Measurements from ENCODE around the gene MYH16.
"Not testable (repeated sequence)": the region's sequence is repeated elsewhere in the genome, so short reads cannot be mapped to it uniquely, and the experiment has no call there.

The MYH16 gene

DNA sequence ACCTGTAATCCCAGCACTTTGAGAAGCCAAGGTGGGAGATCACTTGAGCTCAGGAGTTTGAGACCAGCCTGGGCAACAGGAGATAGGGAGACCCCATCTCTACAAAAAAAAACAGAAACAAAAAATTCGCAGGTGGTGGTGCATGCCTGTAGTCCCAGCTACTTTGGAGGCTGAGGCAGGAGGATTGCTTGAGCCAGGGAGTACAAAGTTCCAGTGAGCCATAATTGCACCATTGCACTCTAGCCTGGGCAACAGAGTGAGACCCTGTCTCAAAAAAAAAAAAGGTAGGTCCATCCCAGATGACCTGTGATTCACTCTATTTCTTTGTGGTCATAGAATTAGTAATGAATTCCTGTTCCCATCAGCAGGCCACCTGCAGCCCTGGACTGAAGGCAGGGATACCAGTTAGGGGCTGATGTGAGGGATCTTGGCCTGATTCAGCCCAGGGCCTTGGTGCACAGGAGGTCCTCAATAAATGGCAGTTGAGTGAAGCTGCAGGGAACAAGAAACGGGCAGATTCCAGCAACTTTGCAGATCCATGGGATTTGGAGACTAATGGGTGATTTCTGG is at the start of gene MYH16:
Gene MYH16 (plus strand): TSS at position 364 of the 570 bp plus-strand sequence.
- no peak for DNase-seq

DNA sequence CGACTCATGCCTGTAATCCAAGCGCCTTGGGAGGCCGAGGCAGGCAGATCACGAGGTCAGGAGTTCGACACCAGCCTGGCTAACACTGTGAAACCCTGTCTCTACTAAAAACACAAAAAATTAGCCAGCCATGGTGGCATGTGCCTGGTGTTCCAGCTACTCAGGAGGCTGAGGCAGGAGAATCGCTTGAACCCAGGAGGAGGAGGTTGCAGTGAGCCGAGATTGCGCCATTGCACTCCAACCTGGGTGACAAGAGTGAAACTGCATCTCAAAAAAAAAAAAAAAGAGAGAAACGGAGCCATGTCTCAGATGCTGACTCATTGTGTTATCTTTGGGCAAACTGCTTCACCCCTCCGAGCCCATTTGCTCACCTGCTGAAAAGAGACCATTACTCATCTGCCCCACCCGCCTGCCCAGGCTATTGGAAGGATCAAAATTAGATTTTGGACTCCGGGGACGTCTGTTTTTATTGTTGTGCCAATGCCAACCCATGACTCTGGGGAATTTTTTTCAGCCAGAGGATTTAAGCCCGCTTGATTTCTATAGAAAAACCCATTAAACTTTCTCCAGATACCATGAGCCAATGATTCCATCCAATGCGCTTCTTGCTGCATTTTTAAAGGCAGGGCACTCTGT is 48.3 kb upstream of the MYH16 start:
- not testable (repeated sequence) for DNase-seq

DNA sequence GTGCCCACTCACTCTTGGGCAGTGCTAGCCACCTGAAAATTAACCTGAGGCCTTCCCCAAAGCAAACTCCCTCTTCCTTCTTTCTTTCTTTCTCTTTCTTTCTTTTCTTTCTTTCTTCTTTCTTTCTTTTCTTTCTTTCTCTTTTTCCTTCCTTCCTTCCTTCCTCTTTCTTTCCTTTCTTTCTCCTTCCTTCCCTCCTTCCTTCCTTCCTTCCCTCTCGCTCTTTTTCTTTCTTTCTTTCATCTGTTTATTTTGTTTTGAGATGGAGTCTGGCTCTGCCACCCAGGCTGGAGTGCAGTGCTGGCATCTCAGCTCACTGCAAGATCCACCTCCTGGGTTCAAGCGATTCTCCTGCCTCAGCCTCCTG is 47.8 kb upstream of the MYH16 start:
- no peak for DNase-seq

DNA sequence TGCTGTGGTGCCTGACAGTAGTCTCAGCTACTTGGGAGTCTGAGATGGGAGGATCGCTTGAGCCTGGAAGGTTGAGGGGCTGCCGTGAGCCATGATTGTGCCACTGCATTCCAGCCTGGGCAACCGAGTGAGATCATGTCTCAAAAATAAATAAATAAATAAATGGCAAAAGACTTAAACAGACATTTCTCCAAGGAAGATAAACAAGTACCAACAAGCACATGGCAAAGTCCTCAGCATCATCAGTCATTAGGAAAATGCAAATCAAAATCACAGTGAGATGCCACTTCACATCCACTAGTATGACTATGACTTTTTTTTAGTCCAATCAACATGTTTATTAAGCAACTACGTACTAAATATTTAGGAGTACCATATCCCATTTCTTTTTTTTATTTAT is 43.4 kb upstream of the MYH16 start:
- DNase-seq, result no peak

DNA sequence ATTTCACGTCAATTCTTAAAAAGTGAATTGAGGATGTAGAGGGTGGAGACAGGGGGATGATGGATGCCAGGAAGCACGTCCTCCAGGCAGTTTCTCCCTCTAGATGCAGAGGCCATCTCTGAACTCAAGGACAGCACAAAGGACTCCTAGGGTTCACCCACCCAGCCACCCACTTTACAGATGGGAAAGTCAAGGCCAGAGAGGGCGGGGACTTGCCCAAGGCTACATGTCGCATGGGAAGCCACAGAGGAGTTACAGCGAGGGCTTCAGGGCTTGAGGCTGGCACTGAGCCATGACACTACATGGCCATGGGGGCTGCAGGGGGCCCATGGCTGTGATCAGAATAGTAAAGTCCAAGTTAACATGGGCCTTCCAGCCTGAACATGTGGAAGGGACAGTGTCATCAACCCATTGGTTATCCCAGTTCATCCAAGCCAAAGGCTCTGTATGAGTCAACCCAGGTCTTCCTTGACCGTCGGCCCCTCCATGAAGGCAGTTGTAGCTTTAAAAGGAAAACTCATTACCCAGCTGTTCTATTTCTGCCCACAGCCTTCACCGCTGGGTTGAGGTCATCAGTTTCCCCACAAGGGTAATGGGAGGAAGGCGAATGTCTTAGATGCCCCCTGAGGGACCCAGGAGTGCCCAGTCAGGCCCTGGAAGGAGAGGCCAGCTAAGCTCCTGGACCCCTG is 40.4 kb upstream of the MYH16 start:
- DNase-seq, result no peak

DNA sequence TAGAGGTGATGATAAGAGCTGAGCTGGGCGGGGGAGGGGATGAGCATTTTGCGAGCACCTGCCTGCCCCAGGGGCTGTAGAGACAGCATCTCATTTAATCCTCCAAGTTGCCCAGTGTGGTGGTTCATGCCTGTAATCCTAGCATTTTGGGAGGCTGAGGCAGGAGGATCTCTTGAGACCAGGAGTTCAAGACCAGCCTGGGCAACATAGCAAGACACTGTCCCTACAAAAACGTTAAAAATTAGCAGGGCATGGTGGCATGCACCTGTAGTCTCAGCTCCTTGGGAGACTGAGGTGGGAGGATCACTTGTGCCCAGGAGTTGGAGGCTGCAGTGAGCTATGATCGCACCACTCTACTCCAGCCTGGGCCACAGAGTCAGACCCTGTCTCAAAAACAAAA is 39.7 kb upstream of the MYH16 start:
- DNase-seq, result not testable (repeated sequence)

DNA sequence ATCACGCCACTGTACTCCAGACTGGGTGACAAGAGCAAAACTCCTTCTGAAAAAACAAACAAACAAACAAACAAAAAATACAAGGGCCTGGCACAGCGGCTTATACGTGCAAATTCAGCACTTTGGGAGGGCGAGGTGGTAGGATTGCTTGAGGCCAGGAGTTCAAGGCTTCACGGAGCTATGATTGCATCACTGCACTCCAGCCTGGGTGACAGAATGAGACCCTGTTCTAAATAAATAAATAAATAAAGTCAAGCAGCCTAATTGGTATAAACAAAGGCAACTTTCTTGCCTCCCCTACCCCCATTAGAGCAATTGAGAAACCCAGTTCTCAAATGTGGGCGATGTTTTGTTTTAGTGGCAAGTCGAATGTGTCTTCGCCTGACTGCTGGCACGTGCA is 38.5 kb upstream of the MYH16 start:
- no peak for DNase-seq

DNA sequence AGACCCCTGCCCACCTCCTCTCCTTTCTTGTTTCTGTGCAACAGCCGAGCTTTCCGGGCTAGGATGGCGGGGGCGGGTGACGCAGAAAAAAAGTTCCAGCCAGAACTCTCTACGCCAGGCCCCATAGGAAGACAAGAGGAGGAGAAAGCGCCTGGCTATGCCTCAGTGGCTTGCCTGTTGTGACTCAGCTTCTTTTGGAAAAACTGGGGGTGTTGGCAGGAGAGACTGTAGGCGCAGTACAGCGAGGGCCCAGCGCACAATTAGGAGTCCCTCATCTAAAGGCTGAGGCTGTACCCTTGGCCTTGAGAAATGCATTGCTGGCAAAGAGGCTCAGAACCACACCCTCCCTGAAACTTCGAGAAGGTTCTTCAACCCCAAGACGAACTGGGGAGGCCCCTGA is 36.7 kb upstream of the MYH16 start:
- DNase-seq, result no peak

DNA sequence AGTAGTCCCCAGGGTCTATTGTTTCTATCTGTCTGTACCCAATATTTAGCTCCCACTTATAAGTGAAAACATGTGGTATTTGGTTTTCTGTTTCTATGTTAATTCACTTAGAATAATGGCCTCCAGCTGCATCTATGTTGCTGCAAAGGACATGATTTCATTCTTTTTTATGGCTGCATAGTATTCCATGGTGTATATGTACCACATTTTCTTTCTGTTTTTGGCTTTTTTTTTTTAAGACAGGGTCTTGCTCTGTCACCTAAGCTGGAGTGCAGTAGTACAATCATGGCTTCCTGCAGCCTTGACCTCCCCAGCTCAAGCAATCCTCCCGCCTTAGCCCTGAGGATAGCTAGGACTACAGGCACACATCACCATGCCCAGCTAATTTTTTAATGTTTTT is 34.8 kb upstream of the MYH16 start:
- DNase-seq, result not testable (repeated sequence)

DNA sequence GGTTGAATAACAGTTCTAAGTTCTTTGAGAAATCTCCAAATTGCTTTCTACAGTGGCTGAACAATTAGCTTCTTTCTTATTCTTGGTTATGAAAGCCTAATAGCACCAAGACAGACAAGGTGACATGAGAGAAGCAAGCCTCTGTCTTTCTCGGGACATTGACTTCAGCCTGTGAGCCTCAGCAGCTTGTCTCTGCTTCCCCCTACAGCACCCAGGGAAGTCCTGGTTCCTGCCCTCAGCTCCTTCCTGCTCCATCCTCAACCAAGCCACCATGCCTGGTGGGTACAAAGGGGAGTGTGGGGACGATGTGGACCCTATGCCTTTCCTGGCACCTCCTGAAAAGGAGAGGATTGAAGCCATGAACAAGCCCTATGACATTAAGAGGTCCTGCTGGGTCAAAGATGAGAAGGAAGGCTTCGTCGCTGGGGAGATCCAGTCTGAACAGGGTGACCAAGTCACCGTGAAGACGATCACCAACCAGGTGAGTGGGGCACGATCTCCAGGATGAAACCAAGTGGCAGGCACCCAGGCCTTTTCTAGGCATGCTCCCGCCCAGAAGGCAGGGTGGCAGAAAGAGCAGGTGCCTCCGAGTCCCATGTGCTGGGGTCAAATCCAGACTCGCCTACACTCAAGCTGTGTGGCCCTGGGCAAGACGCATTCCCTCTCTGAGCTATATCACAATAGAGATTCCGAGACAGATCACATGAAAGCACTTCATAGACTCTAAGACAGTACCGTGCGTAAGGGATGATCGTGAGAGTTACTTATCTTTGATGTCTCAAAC is 33.9 kb upstream of the MYH16 start:
- DNase-seq, result no peak

DNA sequence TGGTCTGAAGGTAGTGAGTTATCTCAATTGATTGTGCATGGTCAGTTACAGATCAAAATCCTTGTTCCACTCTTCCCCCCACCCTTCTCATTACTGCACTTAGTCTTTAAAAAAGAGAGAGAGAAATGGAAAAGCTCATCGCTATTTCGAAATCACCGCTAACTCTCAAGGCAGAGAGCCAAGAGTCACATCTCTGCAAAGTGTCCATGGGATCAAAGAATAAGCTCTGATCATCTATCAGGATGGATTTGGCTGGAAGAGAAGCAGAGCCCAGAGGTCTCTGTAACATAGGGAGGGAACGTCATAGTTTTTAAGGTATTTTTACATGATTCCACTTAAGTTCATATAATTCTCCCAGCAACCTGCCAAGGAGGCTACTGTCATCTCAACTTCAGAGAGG is 30.0 kb upstream of the MYH16 start:
- DNase-seq, result no peak

DNA sequence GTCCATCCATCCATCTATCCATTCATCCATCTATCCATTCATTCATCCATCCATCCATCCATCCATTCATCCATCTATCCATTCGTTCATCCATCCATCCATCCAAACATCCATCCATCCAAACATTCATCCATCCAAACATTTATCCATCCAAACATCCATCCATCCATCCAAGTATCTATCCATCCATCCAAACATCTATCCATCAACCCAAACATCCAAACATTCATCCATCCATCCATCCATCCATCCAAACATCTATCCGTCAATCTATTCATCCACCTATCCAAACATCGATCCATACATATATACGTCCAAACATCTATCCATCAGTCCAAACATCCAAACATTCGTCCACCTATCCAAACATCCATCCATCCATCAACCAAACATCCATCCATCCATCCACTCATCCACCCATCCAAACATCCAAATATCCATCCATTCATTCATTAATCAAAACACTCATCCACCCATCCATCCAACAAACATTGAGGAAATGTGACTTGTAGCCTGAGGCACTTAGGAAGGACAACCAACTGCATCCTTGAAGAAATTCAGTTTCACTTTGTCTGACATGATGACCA is 28.8 kb upstream of the MYH16 start:
- no peak for DNase-seq

DNA sequence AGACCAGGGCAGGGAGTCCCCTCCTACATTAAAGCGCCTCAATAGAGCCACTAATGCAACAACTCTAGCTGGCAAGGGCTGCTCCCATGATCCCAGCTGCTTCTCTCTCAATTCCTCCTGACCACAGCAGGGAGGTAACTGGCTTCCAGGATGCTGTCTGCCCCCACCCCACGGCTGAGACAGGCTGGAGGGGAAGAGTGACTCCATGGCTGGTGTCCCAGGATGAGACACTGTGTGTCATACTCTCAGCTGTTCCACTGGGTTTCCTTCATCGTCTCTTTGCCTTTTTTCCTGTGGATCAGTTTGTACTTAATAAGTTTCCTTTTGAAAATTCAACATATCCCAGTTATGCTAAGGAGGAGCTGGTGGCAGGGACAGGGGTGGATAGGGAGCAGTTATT is 27.7 kb upstream of the MYH16 start:
- no peak for DNase-seq

DNA sequence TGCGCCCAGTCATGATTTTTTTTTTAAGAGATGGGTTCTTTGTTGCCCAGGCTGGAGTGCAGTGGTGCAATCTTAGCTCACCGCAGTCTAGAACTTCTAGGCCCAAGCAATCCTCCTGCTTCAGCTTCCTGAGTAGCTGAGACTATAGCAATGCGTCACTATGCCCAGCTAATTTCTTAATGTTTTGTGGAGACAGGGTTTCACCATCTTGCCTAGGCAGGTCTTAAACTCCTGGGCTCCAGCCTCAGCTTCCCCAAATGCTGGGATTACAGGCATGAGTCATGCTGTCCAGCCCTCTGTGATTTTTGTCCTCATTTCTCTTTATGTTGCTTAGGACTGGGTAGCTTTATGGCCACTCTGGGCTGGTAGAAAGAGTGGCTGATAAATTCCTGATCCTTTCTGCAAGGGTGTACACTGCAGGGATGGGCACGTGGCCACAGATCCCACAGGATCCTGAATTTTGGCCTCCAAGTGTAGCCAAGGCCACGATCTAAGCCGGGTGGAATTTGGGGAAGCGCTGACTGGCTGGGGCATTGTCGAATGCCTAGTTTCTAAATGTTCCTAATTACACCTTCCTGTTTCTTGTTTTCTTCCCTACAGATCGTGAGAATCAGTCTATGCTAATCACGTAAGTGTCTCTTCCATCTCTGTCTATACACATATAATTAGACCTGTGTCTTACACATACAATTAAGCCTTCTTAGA is 24.1 kb upstream of the MYH16 start:
- no peak for DNase-seq

DNA sequence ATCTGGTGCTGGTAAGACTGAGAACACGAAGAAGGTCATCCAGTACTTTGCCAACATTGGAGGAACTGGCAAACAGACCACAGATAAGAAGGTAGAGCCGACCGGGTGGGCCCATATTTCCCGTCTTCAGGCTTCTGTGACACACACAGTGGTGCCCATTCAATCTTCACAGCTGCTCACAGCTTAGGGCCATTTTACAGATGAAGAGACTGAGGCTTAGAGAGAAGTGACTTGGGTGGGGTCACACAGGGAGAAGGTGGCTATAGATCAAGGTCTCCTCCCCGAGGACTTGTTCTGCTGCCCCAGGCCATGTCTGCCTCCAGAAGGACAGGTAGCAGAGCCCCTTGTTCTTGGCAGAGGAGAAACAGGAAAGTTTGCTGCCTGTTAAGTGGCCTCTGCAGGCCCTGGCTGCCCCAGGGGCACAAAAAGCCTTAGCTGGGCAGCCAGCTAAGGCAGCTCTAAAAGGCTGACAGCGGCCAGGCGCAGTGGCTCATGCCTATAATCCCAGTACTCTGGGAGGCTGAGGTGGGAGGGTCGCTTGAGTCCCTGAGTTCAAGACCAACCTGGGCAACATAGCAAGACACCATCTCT is 22.6 kb upstream of the MYH16 start:
- DNase-seq, result no peak

DNA sequence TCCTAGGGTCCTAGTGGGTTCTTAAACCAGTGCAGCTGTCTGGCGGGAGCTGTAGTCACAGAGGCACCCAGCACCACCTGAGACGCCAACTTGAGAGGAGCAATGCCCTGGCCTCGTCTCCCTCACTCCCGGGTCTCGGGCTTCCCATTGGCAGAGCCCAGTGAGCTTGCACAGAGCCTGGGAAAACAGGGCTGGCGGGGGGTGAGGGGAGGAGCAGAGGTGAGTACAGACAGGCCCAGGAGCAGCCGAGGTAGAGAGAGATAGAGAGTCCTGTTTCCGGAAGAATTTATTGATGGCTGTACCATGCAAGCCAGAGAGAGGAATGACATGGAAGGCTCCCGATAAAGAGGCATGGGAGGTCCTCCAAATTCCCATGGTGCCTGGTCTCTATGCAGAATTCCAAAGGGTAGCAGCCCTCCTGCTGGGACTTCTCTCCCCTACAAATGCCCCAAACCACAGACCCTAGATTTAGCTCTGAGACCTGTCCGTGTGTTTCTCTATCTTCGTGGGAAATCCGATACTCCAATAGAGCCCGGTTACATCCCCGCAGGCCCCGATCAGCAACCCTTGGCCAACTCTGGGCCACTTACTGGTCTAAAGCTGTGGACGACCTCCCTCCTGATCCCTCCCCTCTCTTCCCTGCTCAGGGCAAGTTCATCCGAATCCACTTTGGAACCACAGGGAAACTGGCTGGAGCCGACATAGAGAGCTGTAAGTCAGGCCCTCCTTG is 20.3 kb upstream of the MYH16 start:
- no peak for DNase-seq

DNA sequence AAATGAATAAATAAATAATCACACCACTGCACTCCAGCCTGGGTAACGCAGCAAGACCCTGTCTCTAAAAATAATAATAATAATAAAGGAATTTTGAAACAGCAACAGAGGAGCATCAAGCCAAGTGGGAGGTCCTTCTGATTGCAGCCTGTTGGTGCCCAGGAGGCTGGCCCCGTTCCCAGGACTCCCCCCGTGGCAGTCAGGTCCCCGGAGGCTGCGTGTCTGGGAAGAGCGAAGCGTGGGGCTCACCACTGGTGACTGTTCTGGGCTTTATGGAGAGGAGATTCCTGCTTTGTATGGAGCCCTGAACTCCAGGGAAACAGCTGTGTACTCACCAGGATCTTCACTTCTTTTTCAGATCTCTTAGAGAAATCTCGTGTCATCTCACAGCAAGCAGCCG is 19.3 kb upstream of the MYH16 start:
- no peak for DNase-seq

DNA sequence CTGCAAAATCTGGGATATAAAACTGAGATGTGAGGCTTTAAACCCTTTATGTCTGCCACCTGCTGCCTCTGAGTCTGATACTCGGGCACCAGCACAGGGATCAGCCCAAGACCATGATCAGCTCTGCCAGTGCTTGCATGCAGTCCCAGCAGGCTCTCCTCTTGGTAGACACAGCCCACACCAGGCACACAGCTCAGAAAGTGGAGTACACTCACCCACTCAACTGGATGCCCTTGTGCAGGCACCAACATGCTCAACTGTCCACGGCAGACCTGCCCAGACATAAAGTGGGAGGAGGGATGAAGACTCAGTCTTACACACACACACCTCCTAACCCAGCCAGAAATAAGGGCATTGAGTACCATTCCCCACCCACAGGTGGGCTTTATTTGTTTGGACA is 18.2 kb upstream of the MYH16 start:
- no peak for DNase-seq

DNA sequence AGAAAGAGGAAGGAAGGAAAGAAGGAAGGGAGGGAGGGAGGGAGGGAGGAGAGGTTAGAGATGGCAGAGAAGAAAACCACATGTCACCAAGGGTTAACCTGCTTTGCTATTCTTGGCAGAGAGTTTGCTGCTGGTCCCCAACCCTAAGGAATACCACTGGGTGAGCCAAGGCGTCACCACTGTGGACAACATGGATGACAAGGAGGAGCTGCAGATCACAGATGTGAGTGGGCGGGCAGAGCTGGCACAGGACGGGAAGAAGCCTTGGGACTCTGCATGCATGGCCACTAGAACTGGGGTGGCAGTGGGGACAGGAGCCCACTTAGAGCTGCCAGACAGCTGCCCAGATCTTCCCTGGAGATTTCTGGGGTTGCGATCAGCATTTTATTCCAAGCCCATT is 17.2 kb upstream of the MYH16 start:
- DNase-seq, result no peak

DNA sequence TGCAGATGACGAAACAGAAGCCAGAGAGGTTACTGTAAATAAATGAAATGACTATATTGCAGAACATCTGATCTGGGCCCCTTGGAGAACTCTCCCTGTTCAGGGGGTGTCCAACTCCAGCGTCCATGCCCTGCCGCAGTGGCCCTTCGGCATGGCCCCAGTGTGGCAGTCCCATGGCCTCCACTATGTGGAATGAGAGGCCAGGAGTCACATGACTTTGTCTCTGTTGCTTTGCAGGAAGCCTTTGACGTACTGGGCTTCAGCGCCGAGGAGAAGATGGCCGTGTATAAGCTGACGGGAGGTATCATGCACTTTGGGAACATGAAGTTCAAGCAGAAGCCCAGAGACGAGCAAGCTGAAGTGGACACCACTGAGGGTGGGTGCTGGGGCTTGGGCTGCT is 15.6 kb upstream of the MYH16 start:
- DNase-seq, result no peak

DNA sequence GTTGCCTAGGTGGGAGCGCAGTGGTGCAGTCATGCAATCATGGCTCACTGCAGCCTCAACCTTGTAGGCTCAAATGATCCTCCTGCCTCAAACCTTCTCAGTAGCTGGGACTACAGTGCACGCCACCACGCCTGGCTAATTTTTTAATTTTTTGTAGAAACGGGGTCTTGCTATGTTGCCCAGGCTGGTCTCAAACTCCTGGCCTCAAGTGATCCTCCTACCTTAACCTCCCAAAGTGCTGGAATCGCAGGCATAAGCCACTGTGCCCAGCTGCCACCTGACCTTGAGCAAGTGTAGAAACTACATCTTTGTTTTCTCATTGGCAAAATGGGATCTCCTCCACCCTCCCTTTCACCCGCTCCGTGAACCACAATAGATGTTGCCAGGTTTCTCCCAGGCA is 15.0 kb upstream of the MYH16 start:
- no peak for DNase-seq

DNA sequence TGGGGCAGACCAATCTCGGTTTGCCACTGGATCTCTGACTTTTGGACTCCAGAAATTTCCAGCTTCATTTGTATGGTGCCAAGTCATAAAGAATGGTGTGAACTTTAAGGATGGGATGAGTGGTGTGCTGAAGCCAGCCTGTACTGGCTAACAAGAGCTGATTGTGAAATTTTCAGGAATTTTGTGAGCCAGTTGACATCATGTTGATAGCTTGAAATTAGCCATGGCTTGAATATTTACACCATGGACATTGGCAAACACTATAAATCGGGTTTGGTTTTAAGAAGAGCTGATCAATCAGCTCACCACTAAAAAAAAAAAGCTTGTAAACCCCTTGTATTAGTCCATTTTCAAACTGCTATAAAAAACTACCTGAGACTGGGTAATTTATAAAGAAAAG is 14.1 kb upstream of the MYH16 start:
- DNase-seq, result no peak

Measured in CD4-positive, alpha-beta T cell treated with Interleukin-17A for 1 hour (primary cell).